T follicular helper cell (primary cell): ENCODE measurements around the gene GGTLC2.
"Not testable (repeated sequence)": the region's sequence is repeated elsewhere in the genome, so short reads cannot be mapped to it uniquely, and the experiment has no call there.

Experiments used
- DNase-seq: peaks from one replicate; pipeline ENCODE4 v3.0.0-alpha.2; 2020; ENCODE audit warnings: low read depth

GGTLC2 gene

DNA sequence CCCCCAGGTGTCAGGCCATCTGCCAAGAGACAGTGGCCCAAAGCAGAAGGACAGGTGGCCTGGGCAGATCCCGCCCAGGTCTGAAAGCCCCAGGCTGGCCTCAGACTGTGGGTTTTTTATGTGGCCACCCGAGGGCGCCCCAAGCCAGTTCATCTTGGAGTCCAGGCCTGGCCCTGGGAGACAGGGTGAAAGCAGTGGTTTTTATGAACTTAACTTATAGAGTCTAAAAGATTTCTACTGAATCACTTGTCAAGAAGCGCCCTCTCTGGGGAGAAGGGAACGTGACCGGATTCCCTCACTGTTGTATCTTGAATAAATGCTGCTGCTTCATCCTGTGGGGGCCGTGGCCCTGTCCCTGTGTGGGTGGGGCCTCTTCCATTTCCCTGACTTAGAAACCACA lies 8.2 kb upstream of the GGTLC2 start:
- DNase-seq, result not testable (repeated sequence)

- not testable (repeated sequence) for DNase-seq
Observed at GRCh38 chr22:22638313-22638712, 6.1 kb upstream of the GGTLC2 start.

- DNase-seq, result not testable (repeated sequence)
Observed at GRCh38 chr22:22642255-22642654, 2.2 kb upstream of the GGTLC2 start.

DNA sequence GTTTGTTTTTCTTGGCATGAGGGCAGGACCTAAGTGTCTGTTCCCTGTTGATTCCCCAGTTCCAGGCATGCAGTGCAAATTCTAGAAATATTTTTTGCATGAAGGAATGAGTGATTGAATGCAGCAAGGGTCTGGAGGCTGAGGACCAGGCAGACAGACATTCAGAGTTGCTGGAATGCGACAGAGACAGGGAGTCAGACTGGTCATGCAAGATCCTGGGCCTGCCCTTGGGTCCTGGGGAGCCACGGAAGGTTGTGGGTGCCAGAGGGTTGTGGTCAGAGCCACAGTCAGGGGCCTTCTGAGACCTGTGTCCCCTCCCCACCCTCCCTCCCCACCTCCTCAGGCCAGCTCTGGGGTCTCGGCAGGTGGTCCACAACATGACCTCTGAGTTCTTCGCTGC lies 1.6 kb downstream of the GGTLC2 start:
- not testable (repeated sequence) for DNase-seq

GRCh38 chr22:22647952-22648351 lies 3.5 kb downstream of the GGTLC2 start:
- DNase-seq, result not testable (repeated sequence)

- DNase-seq, result not testable (repeated sequence)
Observed at GRCh38 chr22:22648863-22649536, 4.6 kb downstream of the GGTLC2 start.

DNA sequence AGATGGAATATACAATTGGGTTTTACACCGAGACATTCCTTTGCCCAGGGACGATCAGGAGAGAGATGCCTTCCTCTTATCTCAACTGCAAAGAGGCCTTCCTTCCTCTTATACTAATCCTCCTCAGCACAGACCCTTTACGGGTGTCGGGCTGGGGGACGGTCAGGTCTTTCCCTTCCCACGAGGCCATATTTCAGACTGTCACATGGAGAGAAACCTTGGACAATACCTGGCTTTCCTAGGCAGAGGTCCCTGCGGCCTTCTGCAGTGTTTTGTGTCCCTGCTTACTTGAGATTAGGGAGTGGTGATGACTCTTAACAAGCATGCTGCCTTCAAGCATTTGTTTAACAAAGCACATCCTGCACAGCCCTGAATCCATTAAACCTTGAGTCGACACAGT lies 5.3 kb downstream of the GGTLC2 start:
- DNase-seq, result not testable (repeated sequence)

GRCh38 chr22:22650398-22650797 lies 6.0 kb downstream of the GGTLC2 start:
- DNase-seq, result not testable (repeated sequence)

DNA sequence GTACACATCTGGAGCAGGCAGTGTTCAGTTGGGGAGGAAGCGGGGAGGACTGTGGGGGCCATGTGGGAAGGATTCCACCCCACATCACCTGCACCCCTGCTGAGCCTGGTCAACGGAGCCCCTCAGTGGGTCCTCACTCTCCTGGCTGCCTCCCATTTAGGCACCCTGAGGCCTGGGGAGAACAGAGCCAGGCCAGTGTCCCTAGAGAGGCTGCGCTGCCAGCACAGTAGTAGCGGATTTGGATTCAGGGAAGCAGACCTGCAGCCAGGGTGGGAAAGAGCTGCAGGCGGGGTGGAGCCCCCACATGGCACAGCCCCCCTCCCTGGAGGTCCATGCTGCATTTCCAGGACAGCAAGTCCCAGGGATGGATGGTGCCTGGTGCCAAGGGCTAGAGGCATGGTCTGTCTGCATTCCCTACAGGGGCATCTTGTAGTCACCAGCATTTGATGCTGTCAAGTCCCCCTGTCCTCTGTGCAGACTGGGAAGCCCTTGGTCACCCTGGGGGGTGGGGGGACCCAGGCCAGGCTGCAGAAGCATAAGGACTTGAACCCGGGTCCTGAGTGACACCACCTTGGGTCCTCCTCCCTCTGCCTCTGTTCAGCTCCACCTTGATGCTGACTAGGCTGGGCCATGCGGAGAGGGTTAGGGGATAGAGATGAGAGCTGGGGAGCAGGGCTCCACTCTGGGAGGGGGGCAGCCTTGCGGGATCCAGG lies 6.5 kb downstream of the GGTLC2 start:
- DNase-seq, result not testable (repeated sequence)

DNA sequence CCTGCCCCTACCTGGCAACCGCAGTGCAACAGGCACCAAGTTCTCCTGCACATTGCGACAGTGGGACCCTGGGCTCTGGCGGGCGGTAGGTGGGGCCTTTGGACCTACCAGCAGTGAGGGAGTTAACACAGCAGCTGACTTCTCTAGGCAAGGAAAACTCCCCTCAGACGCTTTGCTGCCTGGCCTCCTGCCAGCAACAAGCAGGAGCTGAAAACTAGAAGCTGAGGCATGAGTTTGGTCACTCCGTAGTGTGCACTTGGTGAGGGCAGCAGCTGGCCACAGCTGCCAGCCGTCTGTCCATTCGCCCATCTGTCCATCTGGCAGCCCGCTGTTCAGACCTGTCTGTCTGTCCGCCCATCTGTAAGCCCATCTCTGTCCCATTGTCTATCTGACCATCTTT lies 7.2 kb downstream of the GGTLC2 start:
- not testable (repeated sequence) for DNase-seq

GRCh38 chr22:22652102-22652501 lies 7.7 kb downstream of the GGTLC2 start:
- not testable (repeated sequence) for DNase-seq

DNA sequence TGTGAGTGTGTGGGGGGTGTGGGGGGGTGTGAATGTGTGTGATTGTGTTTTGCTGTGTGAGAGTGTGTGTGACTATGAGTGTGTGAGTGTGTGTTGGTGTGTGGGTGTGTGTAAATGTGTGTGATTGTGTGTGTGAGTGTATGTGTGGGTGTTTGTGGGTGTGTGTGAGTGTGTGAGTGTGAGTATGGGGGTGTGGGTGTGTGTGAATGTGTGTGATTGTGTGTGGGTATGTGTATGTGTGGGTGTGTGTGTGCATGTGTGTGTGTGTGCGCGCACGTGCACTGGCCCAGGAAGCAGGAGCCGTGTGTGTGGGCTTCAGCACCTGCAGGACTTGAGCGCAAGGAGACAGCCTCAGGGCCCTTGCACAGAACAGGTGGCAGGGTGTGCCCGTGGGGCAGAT lies 8.2 kb downstream of the GGTLC2 start:
- DNase-seq, result not testable (repeated sequence)

GRCh38 chr22:22653677-22654381 lies 9.4 kb downstream of the GGTLC2 start:
- DNase-seq, result not testable (repeated sequence)

DNA sequence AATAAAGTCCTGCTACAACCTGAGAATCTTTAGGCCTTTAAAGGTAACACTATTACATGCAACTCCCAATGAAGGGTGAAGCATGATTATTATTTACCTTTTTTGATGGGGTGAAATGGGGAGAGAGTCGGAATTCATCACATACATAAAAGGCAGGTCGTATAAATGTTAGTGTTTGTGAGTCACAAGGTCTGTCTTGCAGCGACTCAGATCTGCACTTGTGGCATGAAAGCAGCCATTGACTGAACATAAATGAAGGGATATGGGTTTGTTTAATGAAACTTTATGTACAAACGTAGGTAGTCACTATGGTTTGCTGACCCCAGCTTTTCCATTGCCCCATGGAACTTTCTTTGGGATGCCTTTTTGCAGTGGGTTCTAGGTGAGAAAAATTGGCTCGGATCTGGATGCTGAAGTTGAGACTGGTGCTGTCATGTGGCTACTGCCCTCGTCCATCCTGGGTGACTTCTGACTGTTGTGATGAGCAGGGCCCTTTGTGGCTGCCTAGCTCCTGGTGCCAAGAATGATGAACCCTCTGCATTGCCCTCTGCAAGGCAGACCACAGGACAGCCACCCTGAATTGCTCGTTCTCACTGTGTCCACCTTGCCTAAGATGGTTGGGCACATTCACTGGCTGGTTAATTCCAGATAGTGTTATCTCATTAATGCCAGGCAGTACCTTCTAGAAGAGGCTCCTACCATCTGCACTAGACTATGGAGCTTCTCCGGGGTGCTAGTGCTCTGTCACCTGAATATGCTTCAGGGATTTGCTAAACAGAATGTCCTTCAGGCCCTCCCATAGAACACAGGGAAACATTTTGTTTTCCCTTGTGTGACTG lies 11.3 kb downstream of the GGTLC2 start:
- DNase-seq, result no peak

DNA sequence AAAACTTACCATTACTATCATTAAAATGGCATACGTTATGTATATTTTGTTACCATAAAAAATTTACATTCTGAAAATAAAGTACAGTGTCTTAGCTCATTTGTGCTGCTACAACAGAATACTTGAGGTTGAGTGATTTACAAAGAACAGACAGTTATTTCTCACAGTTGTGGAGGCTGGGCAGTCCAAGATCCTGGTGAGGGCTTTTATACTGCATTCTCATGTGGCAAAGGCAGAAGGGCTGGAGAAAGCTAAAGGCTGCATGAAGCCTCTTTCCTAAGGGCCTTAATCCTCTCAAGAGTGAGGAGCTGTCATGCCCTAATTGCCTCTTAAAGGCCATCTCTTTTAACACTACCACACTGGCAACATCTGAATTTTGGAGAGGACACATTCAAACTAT lies 13.3 kb downstream of the GGTLC2 start:
- DNase-seq, result no peak

GRCh38 chr22:22661275-22661674 lies 16.9 kb downstream of the GGTLC2 start:
- DNase-seq, result no peak

DNA sequence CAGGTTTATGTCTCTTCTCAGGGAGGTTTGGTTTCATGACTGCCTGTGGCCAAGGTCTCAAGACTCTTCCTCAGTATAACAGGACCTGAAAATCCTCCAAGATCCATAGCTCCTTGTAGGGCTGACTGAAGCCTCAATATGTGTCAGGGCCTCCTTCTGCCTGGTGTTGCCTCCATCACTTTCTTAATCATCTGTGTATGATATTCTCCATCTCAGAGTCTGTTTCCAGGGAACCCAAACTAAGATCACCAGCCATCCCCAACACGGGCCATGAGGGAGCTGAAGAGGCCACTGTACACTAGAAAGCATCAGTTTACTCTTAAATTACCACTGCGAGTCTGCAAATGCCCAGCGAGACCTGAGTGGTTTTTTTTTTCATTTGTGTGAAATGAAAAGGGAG lies 17.7 kb downstream of the GGTLC2 start:
- no peak for DNase-seq

DNA sequence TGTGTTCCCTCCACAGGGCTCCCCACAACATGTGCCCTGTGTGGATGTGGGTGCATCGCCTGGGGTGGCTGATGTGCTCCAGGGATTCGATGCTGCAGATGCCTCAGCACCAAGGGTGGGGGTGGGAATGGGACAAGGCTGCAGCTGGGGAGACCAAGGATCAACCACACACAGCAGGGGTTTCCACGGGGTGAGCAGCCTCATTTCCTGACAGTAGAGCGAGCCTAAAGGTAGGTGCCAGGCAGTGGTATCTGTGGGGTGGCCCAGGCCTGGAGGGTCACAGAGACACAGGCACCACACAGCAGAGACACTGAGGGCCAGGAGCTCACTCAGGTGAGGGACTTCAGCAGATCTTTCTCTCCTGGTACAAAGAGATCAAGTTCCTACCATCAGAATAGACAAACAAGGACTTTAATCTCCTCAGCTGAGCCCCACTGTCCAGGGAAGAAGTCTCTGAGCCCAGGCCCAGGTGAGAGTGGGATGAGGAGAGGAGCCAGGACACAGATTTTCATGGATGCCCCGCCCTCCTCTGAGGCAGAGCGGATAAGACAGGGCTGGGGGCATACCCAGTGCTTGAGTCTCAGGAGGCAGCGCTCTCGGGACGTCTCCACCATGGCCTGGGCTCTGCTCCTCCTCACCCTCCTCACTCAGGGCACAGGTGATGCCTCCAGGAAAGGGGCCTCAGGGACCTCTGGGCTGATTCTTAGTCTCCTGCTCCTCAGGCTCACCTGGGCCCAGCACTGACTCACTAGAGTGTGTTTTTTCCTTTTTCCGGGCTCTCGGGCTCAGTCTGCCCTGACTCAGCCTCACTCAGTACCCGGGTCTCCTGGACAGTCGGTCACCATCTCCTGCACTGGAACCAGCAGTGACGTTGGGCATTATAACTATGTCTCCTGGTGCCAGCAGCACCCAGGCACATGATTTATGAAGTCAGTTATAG lies 19.7 kb downstream of the GGTLC2 start:
- DNase-seq, result no peak

- no peak for DNase-seq
Observed at GRCh38 chr22:22666307-22667091, 22.1 kb downstream of the GGTLC2 start.
